ENCODE results near the gene MPC1.
"Not testable (repeated sequence)": the region's sequence is repeated elsewhere in the genome, so short reads cannot be mapped to it uniquely, and the experiment has no call there.

Gene MPC1

DNA sequence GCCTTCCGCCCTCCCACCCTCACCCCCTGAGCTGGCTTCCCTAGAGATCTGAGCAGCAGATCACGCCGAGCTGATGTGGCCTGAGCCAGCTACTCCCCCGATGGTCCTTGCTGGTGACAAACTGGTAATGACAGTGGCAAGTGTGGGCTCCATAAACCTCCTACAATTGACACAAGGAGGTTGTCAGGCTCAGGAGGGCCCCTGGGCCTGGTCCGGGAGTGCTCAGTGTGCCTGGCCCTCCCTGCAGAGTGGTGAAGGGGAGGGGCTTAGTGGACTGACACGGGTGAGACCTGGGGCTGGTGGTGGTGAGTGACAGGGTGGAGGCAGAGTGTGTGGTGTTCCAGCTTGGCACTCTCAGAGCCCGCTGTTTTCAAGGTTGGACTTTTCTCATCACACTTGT, 22.6 kb upstream of the MPC1 start:
- no peak for DNase-seq

GRCh38 chr6:166402582-166403277, 20.0 kb upstream of the MPC1 start:
- DNase-seq: no peak

DNA sequence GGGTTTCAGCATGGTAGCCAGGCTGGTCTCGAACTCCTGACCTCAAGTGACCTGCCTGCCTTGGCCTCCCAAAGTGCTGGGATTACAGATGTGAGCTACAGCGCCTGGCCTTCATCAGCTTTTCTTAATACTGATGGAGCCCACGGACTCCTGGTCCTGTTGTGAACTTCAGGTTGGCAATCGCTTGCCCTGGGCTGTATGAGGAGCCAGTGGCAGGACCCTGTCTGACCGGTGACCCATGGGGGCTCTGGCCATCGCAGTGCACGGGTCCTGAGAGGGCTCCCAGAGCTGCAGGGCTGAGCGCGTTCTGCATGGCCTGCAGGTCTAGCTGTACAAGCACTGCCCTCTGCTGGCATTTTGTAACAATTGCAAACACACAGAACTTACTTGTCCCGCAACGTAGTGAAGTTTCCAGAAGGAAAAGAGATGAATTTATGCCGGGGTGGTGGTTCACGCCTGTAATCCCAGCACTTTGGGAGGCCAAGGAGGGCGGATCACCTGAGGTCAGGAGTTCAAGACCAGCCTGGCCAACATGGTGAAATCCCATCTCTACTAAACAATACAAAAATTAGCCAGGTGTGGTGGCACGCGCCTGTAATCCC, 18.0 kb upstream of the MPC1 start:
- DNase-seq: peak; percentile 55

DNA sequence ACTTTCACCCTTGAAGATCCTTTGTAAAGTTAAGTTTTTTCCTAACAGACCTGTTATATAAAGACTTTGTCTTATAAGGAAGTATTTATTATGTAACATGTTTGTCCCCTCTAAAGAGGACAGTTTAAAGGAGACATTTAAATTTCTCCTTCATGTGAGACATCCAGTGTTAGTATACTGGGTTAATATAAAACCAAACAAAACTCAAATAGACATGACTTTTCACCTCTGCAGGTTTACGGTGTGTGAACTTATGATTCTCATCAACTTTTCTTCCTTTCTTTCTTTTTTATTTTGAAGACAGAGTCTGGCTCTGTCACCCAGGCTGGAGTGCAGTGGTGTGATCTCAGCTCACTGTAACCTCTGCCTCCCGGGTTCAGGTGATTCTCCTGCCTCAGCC, 17.4 kb upstream of the MPC1 start:
- DNase-seq: no peak

GRCh38 chr6:166398348-166398747, 15.6 kb upstream of the MPC1 start:
- no peak for DNase-seq

DNA sequence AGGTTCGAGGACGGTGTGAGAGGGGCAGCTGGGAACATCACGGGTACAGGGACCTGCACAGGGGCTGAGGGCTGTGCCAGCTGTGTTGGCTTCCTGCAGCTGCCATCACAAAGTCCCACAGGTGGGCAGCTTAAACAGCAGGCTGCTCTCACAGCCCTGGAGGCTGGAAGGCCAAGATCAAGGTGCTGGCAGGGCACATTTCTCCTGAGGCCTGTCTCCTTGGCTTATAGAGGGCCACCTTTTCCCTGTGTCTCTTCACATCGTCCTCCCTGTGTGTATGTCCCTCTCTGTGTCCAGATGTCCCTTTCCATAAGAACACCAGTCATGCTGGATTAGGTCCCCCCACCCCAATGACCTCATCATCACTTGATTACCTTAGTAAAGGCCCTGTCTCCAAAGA, 15.1 kb upstream of the MPC1 start:
- DNase-seq: no peak

DNA sequence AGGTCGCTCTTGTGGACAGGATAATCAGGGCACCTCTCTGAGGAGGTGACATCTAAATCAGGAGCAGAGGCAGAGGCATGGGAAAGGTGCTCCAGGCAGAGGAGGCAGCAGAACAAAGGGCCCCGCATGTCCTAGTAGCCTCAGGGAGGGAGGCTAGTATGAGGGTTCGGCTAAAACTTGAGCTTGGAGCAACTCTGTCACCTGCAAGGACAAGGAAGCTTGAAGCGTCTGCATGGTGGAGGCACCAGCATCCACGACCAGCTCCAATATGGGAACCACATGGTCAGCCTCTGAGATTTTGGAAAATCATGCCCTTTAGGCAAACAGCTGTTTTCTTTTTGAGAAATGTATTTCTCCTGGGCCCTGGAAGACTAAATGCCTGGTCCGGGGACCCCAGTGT, 13.0 kb upstream of the MPC1 start:
- DNase-seq: no peak

- no peak for DNase-seq
Observed at GRCh38 chr6:166395351-166395750, 12.6 kb upstream of the MPC1 start.

DNA sequence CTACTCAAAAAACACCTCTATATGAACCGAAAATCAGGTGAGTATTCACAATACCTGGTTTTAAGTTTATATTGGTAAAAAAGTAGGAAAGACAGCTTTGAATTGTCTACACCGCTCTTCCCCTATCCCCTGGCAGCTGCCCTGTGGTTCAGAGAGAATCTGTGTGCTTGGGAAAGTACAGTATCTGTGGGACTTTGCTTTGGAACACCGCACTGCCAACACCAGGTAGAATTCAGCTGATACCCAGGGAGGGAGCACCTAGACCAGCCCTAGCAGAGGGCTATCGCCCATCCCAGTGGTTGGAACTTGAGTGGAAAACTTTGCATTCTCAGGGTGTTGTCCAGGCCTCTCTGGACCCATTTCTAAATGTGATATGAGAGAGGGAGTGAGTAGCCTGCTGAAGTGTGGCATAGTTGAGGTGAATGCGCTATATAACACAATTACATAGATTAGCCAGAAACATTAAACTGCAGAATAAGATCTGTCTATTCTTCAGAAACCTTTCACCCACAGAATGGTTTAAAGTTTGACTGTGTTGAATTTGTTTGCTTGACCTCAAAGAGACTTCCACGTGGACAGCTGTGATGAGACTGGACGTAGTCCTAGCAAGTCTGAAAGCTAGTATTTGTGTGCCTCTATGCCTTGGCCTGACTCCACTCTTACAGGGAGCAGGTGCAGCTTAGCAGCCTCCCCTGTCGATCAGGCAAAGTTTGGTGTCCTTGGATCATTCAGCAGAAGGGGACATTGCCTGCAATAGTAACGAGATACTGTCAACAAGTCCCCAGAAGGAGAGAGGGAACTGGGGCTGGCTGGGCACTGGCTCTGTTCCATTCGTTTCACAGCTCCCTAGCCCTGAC, 11.5 kb upstream of the MPC1 start:
- DNase-seq: no peak

DNA sequence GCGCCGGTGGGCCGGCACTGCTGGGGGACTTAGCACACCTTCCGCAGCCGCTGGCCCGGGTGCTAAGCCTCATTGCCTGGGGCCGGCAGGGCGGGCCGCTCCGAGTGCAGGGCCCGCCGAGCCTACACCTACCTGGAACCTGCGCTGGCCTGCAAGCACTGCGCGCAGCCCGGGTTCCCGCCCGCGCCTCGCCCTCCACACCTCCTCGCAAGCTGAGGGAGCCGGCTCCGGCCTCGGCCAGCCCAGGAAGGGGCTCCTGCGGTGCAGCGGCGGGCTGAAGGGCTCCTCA, 10.7 kb upstream of the MPC1 start:
- no peak for DNase-seq

GRCh38 chr6:166392755-166393534, 10.2 kb upstream of the MPC1 start:
- DNase-seq: not testable (repeated sequence)

DNA sequence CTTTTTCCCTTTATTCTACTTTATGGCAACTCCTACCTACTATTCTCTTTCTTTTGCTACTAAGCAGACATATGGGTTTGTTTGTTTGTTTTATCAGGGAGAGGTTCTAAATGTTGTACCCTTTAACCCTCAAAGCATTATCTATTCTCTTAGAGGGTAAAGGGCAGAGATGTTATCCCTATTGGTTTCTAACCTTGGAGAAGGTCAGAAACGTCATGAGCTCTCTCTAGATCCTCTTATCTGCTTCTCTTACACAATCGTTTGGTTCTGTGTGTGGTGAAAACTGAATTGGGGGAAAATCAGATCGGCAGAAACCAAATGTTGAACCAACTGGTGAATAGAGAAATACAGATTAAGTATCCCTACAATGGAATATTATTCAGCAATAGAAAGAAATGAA, 6.4 kb upstream of the MPC1 start:
- DNase-seq: no peak

- DNase-seq: no peak
Observed at GRCh38 chr6:166388290-166389004, 5.7 kb upstream of the MPC1 start.

- DNase-seq: no peak
Observed at GRCh38 chr6:166387642-166388289, 5.0 kb upstream of the MPC1 start.

- not testable (repeated sequence) for DNase-seq
Observed at GRCh38 chr6:166387098-166387497, 4.4 kb upstream of the MPC1 start.

GRCh38 chr6:166386111-166386510, 3.4 kb upstream of the MPC1 start:
- no peak for DNase-seq

- peak; percentile 16 for DNase-seq
Observed at GRCh38 chr6:166383802-166384363, 1.1 kb upstream of the MPC1 start.

DNA sequence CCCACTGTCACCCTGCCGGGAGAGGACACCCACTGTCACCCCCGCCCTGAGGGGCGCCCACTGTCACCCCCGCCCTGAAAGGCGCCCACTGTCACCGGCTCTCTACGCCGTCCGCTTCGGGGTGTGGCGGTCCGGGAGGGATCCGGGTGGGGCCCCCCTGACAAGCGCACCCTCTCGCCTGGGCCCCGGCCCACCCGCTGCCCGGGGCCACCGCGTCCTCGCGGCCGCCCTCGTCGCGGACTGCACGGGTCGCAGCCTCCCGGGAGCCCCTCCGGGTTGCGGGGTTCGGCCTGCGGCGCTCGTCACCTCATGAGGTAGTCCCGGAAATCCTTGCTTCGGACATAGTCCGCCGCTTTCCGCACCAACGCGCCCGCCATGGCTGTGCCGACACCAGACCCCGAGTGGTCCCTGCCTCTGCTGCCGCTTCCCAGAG, 224 bp downstream of the MPC1 start:
- DNase-seq: no peak

GRCh38 chr6:166381733-166382499, 824 bp downstream of the MPC1 start:
- DNase-seq: peak; percentile 68

DNA sequence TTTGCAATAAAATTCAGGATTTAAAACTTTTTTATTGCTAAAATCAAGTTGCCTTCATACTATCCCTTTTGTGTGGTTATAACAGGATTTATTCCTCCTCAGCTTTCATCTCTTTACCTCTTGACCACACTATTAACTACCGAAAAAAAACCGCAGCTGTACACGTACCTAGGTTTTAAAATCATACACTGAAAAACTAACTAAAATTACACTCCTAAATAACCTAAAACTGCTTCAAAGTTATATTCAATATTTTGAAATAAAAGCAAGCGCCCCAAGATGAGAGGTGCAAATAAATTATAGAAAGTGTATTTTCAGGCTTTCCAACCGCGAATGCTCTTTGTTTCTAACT, 1.4 kb downstream of the MPC1 start:
- DNase-seq: no peak

GRCh38 chr6:166379800-166380199, 2.9 kb downstream of the MPC1 start:
- DNase-seq: no peak
